Esophagus mucosa (tissue), 1 donor: ENCODE results near the gene ARHGAP9. TPM values are rescaled to one million over a fixed set of nuclear protein-coding genes. Genes with fewer than 3 reads are reported as not detected.
A peak's percentile ranks its signal among the peaks of the same experiment; 100 is the strongest.
"Not testable (repeated sequence)": the region's sequence is repeated elsewhere in the genome, so short reads cannot be mapped to it uniquely, and the experiment has no call there.

ENCODE experiments used
- ATAC-seq: fragments of 200-7000 bp; cut with Tn5 transposase; one replicate; pipeline ENCODE4 v1.9.1; 2020
- total RNA-seq: library from RNA; stranded (reverse); gene quantifications from one replicate; pipeline ENCODE4 v1.2.4, GENCODE V29; 2023
- donor health status: DM: yes; HTN: yes; CAD: no.

Gene ARHGAP9
- total RNA-seq, 1 donor from 2014 or later, result 2.0 TPM

DNA sequence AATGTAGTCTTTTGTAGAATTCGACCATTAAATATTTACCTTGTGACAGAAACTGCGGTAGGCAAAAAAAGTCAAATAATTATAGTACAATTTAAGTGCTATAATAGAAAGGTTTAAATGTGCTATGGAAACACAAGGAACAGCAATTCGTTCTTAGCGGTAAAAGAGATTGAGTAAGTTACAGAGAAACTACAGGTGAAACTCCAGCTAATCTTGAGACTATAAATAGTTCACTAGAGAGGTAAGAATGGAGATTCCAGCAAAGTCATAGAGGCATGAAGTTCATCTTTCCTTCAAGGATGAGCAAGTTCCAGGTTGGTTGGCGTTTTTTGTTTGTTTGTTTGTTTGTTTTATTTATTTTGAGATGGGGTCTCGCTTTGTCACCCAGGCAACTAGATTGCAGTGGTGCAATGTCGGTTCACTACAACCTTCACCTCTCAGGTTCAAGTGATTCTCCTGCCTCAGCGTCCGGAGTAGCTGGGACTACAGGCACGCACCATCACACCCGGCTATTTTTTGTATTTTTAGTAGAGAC is 47.9 kb downstream of the ARHGAP9 start:
- ATAC-seq, result no peak

GRCh38 chr12:57430931-57431566 is 48.6 kb downstream of the ARHGAP9 start, which contains the start of gene R3HDM2:
Gene R3HDM2 (minus strand): TSS chr12:57431043. CDS start chr12:57310428, 120,615 bp downstream.
- ATAC-seq, result peak; percentile 99

GRCh38 chr12:57430112-57430930 is 49.3 kb downstream of the ARHGAP9 start:
- peak; percentile 65 for ATAC-seq

DNA sequence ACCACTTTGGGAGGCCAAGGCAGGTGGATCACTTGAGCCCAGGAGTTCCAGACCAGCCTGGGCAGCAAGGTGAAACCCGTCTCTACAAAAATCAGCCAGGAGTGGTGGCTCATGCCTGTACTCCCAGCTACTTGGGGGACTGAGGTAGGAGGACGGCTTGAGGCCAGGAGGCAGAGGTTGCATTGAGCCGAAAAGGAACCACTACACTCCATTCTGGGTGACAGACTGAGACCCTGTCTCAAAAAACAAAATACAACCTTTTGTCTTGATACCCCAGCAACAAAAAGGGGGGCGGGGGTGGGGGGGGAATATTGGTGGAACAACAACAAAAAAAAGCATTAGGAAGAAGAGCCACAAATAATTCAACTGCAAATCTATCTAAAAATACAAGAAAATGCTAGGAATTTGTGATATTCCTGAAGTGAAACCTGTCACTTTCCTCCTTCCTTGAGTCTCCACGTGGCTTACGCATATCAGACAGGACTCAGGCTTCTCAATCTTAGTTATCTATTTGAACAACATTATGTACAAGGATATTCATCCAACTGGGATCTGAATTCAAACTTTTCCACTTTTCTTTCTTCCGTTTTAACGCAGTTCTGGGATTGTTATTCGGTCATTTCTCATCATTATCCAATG is 50.1 kb downstream of the ARHGAP9 start:
- no peak for ATAC-seq

DNA sequence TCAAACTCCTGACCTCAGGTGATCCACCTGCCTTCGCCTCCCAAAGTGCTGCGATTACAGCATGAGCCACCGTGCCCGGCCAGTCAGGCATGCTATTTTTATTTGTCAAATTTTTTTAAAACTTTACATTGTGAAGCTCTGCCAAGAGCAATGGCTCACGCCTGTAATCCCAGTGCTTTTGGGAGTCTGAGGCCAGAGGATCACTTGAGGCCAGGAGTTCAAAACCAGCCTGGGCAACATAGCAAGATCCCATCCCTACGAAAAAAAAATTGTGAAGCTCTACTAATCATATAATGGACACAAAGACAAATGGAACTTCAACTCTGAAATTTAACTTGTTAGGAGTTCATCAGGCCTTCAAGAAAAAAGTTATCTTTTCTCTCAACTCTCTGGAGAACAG is 50.7 kb downstream of the ARHGAP9 start:
- no peak for ATAC-seq

DNA sequence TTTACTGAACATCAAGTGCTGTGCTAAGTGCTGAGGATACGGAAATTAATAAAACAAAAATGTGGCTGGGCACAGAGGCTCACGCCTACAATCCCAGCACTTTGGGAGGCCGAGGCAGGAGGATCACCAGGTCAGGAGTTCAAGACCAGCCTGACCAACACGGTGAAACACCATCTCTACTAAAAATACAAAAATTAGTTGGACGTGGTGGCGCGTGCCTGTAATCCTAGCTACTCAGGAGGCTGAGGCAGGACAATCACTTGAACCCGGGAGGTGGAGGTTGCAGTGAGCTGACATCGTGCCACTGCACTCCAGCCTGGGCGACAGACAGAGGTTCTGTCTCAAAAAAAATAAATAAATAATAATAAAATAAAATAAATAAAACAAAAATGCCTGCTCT is 52.7 kb downstream of the ARHGAP9 start:
- ATAC-seq, result not testable (repeated sequence)

Other genes with a start within 250 kb of the ARHGAP9 start
- gene STAC3, start 228.7 kb downstream of the ARHGAP9 start, total RNA-seq, result 1.1 TPM
- 30.2 TPM for gene R3HDM2, start 48.8 kb downstream of the ARHGAP9 start, total RNA-seq
- gene INHBC, start 45.1 kb downstream of the ARHGAP9 start, total RNA-seq, result not detected
- not detected for gene INHBE, start 24.6 kb downstream of the ARHGAP9 start, total RNA-seq
- 0.72 TPM for gene GLI1, start 20.1 kb downstream of the ARHGAP9 start, total RNA-seq
- gene MARS1, start 8.2 kb upstream of the ARHGAP9 start, total RNA-seq, result 130 TPM
- 34.8 TPM for gene DDIT3, start 40.6 kb upstream of the ARHGAP9 start, total RNA-seq
- gene MBD6, start 43.0 kb upstream of the ARHGAP9 start, total RNA-seq, result 50.5 TPM
- 105 TPM for gene DCTN2, start 67.3 kb upstream of the ARHGAP9 start, total RNA-seq
- gene KIF5A, start 70.2 kb upstream of the ARHGAP9 start, total RNA-seq, result 0.16 TPM
- 35.8 TPM for gene PIP4K2C, start 111.3 kb upstream of the ARHGAP9 start, total RNA-seq
- gene DTX3, start 125.0 kb upstream of the ARHGAP9 start, total RNA-seq, result 4.1 TPM
- gene ARHGEF25, start 131.6 kb upstream of the ARHGAP9 start, total RNA-seq, result 1.5 TPM
- 0.04 TPM for gene B4GALNT1, start 153.3 kb upstream of the ARHGAP9 start, total RNA-seq
- 156 TPM for gene OS9, start 214.3 kb upstream of the ARHGAP9 start, total RNA-seq